T-helper 17 cell (primary cell): ENCODE measurements around the gene BCAS4. TPM values are rescaled to one million over a fixed set of nuclear protein-coding genes. Genes with fewer than 3 reads are reported as not detected.
A peak's percentile ranks its signal among the peaks of the same experiment; 100 is the strongest.

ENCODE experiments used
- ATAC-seq: fragments of 150-1000 bp; cut with Tn5 transposase; 2 replicates; pipeline ENCODE4 v1.10.0; 2021; ENCODE audit warnings: mild to moderate bottlenecking, moderate library complexity
- DNase-seq, 3 donors: peaks; one replicate each; pipeline versions ENCODE4 v3.0.0 to v3.0.0-alpha.2; 2020 to 2021
- H3K9me3 ChIP-seq: one replicate; pipeline ENCODE4 v1.7.0; 2013; ENCODE audit warnings: low read length, mild to moderate bottlenecking; ENCODE audit not compliant: control insufficient read depth, poor library complexity, severe bottlenecking
- H3K27ac Mint-ChIP-seq: one replicate; pipeline ENCODE4 v1.8.0; 2022; ENCODE audit warnings: mild to moderate bottlenecking, moderate library complexity, mixed read lengths
- H3K27me3 Mint-ChIP-seq: one replicate; pipeline ENCODE4 v1.8.0; 2022; ENCODE audit warnings: mixed read lengths
- H3K36me3 Mint-ChIP-seq: one replicate; pipeline ENCODE4 v1.8.0; 2022; ENCODE audit warnings: low read depth, mixed read lengths
- H3K4me1 Mint-ChIP-seq: one replicate; pipeline ENCODE4 v1.8.0; 2022; ENCODE audit warnings: mild to moderate bottlenecking, mixed read lengths
- H3K4me3 Mint-ChIP-seq: one replicate; pipeline ENCODE4 v1.8.0; 2022; ENCODE audit warnings: mild to moderate bottlenecking, moderate library complexity, mixed read lengths
- total RNA-seq, 4 donors: library from RNA in 2 of 4; stranded (reverse) in 2 of 4; gene quantifications; one replicate each; pipeline ENCODE4 v1.2.3 and lab custom pipeline; 2022 to 2026

BCAS4 gene
- total RNA-seq, 2 donors from 2014 or later, result 8.0 to 8.5 TPM

GRCh38 chr20:50919567-50919966 lies 124.7 kb downstream of the BCAS4 start:
- Mint-ChIP-seq H3K4me1 (peaks cover 48% of the 10 kb centered on the region), H3K27me3 (no peaks in the 10 kb centered on the region), H3K4me3 (no peak overlapping the region), H3K36me3 (no peaks in the 10 kb centered on the region), H3K27ac (peak overlapping the region; percentile 91)
- ATAC-seq, result no peak
- H3K9me3 ChIP-seq, result no peaks in the 10 kb centered on the region
- DNase-seq, result no peak

- H3K9me3 ChIP-seq, result no peaks in the 10 kb centered on the region
- peak; percentile 83 for ATAC-seq
- H3K36me3 Mint-ChIP-seq, result peaks cover 2% of the 10 kb centered on the region
- H3K4me1 Mint-ChIP-seq, result peaks cover 50% of the 10 kb centered on the region
- H3K4me3 Mint-ChIP-seq, result no peak overlapping the region
- DNase-seq, result no peak
- H3K27ac Mint-ChIP-seq, result peak overlapping the region; percentile 91
- no peaks in the 10 kb centered on the region for H3K27me3 Mint-ChIP-seq
Observed at GRCh38 chr20:50920997-50921396, 126.1 kb downstream of the BCAS4 start.

DNA sequence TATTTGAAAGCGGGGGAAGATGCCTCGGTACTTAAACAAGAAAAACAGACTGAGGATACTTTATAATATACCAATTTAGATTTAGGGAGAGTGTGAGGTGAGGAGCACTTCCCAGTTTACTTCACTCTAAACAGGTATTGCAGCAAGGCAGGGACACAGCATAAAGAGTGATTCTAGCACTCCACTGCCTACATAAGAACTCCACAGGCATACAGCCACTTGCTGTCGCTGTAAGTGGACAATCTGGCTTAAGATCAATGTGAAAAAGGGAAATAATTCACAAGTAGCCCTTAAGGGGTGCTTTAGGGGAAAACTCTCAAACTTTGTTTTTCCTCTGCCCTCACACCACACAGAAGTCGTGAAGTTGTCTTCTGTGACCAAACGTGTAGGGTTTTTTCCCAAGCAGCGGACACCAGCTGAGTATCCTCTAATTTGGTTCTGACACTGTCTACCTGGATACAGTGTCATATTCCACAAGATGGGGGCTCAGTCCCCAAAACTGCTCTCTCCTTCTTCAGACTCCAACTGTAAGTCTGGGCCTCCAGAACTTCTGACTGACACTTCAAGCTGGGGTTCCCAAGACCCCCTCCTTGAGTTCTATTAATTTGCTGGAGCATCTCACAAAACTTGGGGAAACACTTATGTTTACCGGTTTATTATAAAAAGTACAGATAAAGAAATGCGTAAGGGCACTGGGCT lies 127.1 kb downstream of the BCAS4 start:
- peaks cover 45% of the 10 kb centered on the region for H3K4me1 Mint-ChIP-seq
- ATAC-seq (no peak), DNase-seq (no peak)
- H3K4me3 Mint-ChIP-seq, result peak overlapping the region; percentile 25
- H3K36me3 Mint-ChIP-seq, result peaks cover 2% of the 10 kb centered on the region
- no peaks in the 10 kb centered on the region for H3K27me3 Mint-ChIP-seq
- H3K9me3 ChIP-seq, result no peaks in the 10 kb centered on the region
- peak overlapping the region; percentile 91 for H3K27ac Mint-ChIP-seq

DNA sequence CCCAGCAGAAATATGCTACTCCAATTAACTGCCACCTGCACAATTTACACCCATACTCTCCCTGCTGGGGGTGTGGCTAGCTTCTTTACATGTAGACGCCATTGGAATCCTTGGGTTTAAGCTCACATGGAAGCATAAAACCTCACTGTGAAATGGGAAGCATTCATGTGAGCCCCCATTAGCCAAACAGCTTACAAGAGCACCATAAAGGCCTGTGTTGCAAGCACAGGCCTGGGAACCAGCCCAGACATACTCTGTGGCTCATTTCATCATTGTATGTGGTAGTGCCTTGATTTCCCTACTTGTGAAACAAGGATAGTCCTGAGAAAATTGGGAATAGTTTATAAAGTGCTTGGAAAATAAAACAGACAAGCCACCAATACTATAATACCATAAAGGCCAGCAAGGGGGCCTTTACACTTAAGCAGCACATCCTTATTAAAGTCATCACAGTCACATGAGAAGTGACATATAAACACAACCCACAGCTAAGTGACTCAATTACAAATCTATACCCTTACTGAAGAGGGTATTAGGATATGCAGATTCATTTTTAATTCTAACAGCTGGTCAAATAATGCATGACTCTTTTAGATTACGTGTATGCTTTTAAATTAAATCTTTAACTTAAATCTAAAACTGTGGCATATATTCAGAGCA lies 129.5 kb downstream of the BCAS4 start:
- no peak overlapping the region for H3K4me3 Mint-ChIP-seq
- peaks cover 2% of the 10 kb centered on the region for H3K36me3 Mint-ChIP-seq
- peak overlapping the region; percentile 68 for H3K27ac Mint-ChIP-seq

DNA sequence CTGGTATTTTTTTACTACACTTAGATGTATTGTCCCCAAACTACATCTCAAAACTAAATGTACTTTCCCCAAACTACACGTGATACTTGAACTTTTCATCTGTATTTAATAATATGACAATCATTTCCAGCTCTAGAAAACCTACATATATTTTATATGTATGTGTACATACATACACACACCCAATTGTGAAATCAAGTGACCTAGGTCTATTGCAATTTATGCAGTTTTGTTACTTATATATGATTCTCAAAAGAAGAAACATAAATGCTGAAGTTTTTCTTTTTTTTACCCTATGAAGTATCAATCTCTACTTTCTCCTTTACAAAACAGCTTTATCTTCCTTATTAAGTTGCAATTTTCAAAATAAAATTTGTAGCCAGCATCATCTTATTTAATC lies 131.7 kb downstream of the BCAS4 start:
- peaks cover 41% of the 10 kb centered on the region for H3K4me1 Mint-ChIP-seq
- H3K27ac Mint-ChIP-seq, result no peak overlapping the region
- ATAC-seq (no peak), DNase-seq (no peak)
- no peaks in the 10 kb centered on the region for H3K27me3 Mint-ChIP-seq
- no peaks in the 10 kb centered on the region for H3K9me3 ChIP-seq
- no peak overlapping the region for H3K4me3 Mint-ChIP-seq
- peaks cover 9% of the 10 kb centered on the region for H3K36me3 Mint-ChIP-seq

More for the DNA sequence above, 129.5 kb downstream of the BCAS4 start:
- H3K27me3 Mint-ChIP-seq, result no peaks in the 10 kb centered on the region
- peaks cover 43% of the 10 kb centered on the region for H3K4me1 Mint-ChIP-seq
- no peak for ATAC-seq
- no peaks in the 10 kb centered on the region for H3K9me3 ChIP-seq
- no peak for DNase-seq

Other genes with a start within 250 kb of the BCAS4 start
- gene RIPOR3, start 103.5 kb upstream of the BCAS4 start, total RNA-seq, result 1 to 10 TPM in 1 of 2 donors, not detected in 1; 2.1 TPM
- gene PARD6B, start 63.5 kb upstream of the BCAS4 start, total RNA-seq, result 1 to 10 TPM; 4.0 to 6.8 TPM
- 10 to 100 TPM; 54.8 to 59.7 TPM for gene ADNP, start 136.4 kb downstream of the BCAS4 start, total RNA-seq
- 10 to 100 TPM; 25.9 to 34.1 TPM for gene DPM1, start 163.5 kb downstream of the BCAS4 start, total RNA-seq
- gene MOCS3, start 163.8 kb downstream of the BCAS4 start, total RNA-seq, result 1 to 10 TPM; 3.2 to 3.8 TPM
- under 1 TPM in 1 of 2 donors, not detected in 1; 0.90 TPM for gene KCNG1, start 228.0 kb downstream of the BCAS4 start, total RNA-seq